ENCODE results near the gene LRRC23. TPM values are rescaled to one million over a fixed set of nuclear protein-coding genes. Genes with fewer than 3 reads are reported as not detected.
A peak's percentile ranks its signal among the peaks of the same experiment; 100 is the strongest.

Gene LRRC23
- total and polyA plus RNA-seq, 9 of the 15 experiments (the other 6 are each of a cell fraction or from before 2014, with no cell fraction given) = 2.2 to 7.0 (median 3.0) TPM

DNA sequence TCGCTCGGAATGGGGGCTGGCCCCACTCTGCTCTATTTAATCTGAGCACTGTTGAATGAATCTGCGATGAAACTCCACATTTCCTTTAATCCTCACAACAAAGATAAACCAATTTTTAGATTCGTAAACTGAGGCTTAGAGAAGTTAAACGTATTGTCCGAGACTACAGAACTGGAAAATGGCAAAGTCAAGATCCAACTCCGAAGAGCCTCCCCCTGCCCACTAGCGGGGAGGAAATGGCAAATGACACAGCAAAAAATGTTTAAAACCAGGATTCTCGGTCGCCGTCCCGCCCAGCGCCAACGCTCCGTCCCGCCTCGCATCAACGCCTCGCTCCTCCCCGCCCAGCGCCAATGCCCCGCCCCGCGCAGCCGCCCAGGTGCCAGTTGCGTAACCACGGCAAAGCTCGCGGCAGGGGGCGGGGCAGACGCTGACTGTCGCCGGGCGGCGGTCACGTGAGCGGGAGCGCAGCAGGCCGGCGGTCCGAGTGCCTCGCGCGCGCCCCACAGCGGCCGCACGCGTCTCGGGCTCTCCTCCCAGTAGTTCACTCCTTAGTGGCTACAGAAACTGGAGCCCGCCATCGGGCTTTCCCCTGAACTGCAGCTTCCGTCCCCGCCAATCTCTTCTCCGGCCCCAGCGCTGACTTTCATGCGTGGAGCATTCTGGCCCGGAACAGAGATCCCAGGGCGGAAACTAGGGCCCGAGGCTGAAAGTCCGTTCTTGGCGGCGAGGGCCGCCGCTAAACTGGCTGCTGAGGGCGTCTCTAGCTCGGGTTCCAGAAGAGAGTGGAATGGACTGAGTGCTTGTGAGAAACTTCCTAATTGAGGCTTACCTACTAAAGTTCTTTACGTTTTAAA, 13.6 kb upstream of the LRRC23 start (continued):
- TF ChIP-seq ZNF407 (IDR thresholded peaks at IDR 0.05; ENCODE audit: low read depth) (no peak), SMARCA4 (IDR thresholded peaks at IDR 0.05) (no peak; the same call in 1 of the 2 replicates), CC2D1A (IDR thresholded peaks at IDR 0.05) (peak; percentile 38; the same call in 1 of the 2 replicates), ZNF282 (CRISPR knock-in tag; IDR thresholded peaks at IDR 0.05) (no peak), SRF (CRISPR knock-in tag; IDR thresholded peaks at IDR 0.05) (no peak), ZNF655 (CRISPR knock-in tag; IDR thresholded peaks at IDR 0.05) (no peak), SMARCE1 (IDR thresholded peaks at IDR 0.05) (peak; percentile 36; the same call in 1 of the 2 replicates), SMARCA5 (IDR thresholded peaks at IDR 0.05) (no peak), NONO (IDR thresholded peaks at IDR 0.05; ENCODE audit: low read depth in 2 of 2, low read length in 1 of 2) (peak in 1 of 2 experiments; percentile 66; a peak in 2 of 4 replicates)
- TF ChIP-seq, protein P1, sequence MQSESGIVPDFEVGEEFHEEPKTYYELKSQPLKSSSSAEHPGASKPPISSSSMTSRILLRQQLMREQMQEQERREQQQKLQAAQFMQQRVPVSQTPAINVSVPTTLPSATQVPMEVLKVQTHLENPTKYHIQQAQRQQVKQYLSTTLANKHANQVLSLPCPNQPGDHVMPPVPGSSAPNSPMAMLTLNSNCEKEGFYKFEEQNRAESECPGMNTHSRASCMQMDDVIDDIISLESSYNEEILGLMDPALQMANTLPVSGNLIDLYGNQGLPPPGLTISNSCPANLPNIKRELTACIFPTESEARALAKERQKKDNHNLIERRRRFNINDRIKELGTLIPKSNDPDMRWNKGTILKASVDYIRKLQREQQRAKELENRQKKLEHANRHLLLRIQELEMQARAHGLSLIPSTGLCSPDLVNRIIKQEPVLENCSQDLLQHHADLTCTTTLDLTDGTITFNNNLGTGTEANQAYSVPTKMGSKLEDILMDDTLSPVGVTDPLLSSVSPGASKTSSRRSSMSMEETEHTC (IDR thresholded peaks at IDR 0.05) = peak; percentile 82; the same call in 1 of the 2 replicates
- TF ChIP-seq, protein P2, sequence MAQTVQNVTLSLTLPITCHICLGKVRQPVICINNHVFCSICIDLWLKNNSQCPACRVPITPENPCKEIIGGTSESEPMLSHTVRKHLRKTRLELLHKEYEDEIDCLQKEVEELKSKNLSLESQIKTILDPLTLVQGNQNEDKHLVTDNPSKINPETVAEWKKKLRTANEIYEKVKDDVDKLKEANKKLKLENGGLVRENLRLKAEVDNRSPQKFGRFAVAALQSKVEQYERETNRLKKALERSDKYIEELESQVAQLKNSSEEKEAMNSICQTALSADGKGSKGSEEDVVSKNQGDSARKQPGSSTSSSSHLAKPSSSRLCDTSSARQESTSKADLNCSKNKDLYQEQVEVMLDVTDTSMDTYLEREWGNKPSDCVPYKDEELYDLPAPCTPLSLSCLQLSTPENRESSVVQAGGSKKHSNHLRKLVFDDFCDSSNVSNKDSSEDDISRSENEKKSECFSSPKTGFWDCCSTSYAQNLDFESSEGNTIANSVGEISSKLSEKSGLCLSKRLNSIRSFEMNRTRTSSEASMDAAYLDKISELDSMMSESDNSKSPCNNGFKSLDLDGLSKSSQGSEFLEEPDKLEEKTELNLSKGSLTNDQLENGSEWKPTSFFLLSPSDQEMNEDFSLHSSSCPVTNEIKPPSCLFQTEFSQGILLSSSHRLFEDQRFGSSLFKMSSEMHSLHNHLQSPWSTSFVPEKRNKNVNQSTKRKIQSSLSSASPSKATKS (CRISPR knock-in tag; IDR thresholded peaks at IDR 0.05) = no peak
- TF ChIP-seq, protein P3, sequence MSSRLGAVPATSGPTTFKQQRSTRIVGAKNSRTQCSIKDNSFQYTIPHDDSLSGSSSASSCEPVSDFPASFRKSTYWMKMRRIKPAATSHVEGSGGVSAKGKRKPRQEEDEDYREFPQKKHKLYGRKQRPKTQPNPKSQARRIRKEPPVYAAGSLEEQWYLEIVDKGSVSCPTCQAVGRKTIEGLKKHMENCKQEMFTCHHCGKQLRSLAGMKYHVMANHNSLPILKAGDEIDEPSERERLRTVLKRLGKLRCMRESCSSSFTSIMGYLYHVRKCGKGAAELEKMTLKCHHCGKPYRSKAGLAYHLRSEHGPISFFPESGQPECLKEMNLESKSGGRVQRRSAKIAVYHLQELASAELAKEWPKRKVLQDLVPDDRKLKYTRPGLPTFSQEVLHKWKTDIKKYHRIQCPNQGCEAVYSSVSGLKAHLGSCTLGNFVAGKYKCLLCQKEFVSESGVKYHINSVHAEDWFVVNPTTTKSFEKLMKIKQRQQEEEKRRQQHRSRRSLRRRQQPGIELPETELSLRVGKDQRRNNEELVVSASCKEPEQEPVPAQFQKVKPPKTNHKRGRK (tag; IDR thresholded peaks at IDR 0.05) = no peak
